ENCODE results near the gene BTBD10.
"Not testable (repeated sequence)": the region's sequence is repeated elsewhere in the genome, so short reads cannot be mapped to it uniquely, and the experiment has no call there.

The BTBD10 gene

GRCh38 chr11:13438291-13438690, 24.7 kb downstream of the BTBD10 start:
- no peak for DNase-seq

GRCh38 chr11:13436836-13437235, 26.2 kb downstream of the BTBD10 start:
- DNase-seq: not testable (repeated sequence)

- DNase-seq: no peak
These were observed 28.5 kb downstream of the BTBD10 start for GRCh38 chr11:13434247-13435205.

DNA sequence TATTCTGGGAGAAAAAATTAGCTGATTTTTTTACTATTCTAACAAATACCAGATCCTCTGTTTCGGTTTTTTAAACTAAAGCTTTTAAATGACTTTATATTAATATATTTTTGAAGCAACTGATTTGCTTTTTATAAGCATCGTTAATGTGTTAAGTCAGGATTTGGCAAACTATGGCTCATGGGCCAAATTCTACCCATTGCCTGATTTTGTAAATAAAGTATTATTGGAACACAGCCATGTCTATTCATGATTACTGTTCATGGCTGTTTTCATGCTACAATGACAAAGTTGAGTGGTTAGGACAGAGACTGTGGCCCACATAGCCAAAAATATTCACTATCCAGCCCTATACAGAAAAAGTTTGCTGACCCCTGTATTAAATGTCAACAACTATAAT, 29.6 kb downstream of the BTBD10 start:
- no peak for DNase-seq

- no peak for DNase-seq
These were observed 33.2 kb downstream of the BTBD10 start for GRCh38 chr11:13429836-13430235.

- DNase-seq: no peak
These were observed 33.7 kb downstream of the BTBD10 start for GRCh38 chr11:13429288-13429687.

DNA sequence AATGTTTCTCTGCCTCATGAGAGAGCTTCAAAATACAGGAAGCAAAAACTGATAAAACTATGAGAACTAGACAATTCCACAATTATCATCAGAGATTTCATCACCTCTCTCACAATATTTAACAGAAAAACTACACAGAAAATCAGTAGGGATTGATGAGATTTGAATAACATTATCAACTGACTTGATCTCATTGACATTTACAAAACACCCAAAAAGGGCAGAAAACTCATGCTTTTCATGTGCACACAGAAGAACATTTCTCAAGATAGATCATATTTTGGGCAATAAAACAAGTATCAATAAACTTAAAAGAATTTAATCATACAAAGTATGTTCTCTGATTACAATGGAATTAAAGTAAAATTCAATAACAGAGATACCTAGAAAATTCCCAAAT, 35.6 kb downstream of the BTBD10 start:
- DNase-seq: no peak

DNA sequence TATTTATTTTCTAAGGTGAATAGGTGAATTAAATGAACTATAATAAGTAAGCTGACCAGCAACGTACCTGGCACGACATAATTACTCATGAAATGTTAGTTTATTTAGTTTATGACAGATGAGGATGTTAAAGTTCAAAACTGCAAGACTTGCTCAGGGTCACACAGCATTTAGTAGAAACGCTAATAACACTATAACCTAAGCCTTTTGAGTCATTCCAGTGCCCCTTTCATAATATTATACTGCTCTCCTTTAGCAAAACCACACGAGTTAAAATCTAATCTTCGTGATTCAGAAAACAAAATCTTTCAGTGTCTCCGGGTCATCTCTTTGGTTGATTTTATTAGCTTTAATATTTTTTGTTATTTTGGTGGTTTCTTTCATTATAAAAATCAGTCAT, 39.6 kb downstream of the BTBD10 start:
- no peak for DNase-seq

- no peak for DNase-seq
These were observed 41.5 kb downstream of the BTBD10 start for GRCh38 chr11:13421561-13421960.

DNA sequence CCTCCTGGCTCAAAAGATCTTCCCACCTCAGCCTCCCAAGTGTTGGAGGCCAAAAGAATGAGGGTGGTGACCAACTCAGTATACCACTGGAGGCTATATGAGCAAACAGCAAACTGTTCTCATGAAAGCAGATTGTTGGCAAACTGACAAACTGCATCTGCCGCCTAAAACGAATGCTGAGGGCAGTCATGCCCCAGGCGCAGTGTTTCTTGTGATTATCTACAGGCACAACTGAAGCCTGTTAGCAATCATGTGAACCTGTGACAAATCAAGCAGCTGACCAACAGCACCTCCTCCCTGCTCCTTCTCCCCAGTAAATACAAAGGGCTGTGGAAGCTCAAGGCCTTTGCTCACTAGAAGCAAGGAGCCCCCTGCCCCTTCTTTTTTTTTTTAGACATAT, 47.8 kb downstream of the BTBD10 start:
- no peak for DNase-seq

GRCh38 chr11:13405220-13405619, 57.8 kb downstream of the BTBD10 start:
- no peak for DNase-seq

GRCh38 chr11:13398335-13398734, 64.7 kb downstream of the BTBD10 start:
- DNase-seq: not testable (repeated sequence)

GRCh38 chr11:13391217-13391616, 71.8 kb downstream of the BTBD10 start:
- DNase-seq: no peak

- no peak for DNase-seq
These were observed 74.3 kb downstream of the BTBD10 start for GRCh38 chr11:13388741-13389140.

DNA sequence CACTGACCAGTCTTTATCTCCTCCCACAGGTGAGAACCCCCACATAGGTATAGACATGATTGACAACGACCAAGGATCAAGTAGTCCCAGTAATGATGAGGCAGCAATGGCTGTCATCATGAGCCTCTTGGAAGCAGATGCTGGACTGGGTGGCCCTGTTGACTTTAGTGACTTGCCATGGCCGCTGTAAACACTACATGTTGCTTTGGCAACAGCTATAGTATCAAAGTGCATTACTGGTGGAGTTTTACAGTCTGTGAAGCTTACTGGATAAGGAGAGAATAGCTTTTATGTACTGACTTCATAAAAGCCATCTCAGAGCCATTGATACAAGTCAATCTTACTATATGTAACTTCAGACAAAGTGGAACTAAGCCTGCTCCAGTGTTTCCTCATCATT, 76.5 kb downstream of the BTBD10 start:
- no peak for DNase-seq

DNA sequence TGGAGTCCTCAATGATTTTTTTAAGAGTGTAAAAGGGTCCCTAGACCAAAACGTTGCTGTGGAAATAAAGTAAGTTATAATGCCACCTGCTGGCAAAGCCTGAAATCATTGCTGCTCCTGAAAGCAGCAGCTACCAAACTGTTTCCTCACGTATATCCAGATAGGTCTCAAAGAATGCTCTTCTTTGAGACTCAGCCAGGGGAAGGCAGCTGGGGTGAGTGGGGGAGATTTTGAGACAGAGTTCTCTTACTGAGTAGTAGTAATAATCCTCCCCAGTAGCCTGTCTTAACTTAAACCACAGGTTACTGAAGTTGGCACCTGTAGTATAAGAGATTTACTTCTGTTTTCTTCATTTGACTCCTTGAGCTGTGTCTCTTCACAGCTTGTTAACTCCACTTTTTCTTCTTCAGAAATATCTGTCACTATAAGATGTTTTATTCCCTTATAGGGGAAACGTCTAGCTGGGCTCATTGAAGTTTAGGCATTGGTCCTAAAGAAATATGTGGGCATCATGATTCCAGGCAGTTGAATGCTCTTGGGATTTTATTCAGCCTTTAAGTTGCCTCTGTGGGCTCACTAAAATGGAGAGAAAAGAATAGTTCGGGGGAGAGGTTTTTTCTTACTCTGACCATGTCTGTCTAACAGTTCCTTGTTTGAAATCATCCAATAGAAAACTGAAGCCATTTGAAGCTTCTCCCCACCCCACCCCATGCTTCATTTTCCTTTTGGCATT, 77.9 kb downstream of the BTBD10 start:
- no peak for DNase-seq

GRCh38 chr11:13382751-13383150, 80.3 kb downstream of the BTBD10 start:
- DNase-seq: no peak

GRCh38 chr11:13380731-13381130, 82.3 kb downstream of the BTBD10 start:
- no peak for DNase-seq

DNA sequence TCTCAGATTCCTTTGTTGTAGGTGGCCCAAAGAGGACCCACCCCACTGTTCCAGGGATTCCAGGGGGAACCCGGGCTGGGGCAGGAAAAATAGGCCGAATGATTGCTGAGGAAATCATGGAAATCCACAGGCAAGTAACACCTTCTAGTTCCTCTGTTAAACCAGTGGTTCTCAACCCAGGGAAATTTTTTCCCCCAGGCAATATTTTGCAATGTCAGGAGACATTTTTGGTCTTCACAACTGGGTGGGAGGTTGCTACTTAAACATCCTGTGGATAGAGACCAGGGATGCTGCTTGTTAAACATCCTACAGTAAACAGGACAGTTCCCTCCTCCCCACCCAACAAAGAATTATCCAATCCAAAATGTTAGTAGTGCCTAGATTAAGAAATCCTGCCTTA, 84.7 kb downstream of the BTBD10 start:
- DNase-seq: no peak

- peak; percentile 27 to 64 for DNase-seq
These were observed 86.2 kb downstream of the BTBD10 start for GRCh38 chr11:13376838-13377237.

- no peak for DNase-seq
These were observed 86.6 kb downstream of the BTBD10 start for GRCh38 chr11:13376402-13376801.

GRCh38 chr11:13375798-13376197, 87.2 kb downstream of the BTBD10 start:
- no peak for DNase-seq

GRCh38 chr11:13373216-13373615, 89.8 kb downstream of the BTBD10 start:
- no peak for DNase-seq

DNA sequence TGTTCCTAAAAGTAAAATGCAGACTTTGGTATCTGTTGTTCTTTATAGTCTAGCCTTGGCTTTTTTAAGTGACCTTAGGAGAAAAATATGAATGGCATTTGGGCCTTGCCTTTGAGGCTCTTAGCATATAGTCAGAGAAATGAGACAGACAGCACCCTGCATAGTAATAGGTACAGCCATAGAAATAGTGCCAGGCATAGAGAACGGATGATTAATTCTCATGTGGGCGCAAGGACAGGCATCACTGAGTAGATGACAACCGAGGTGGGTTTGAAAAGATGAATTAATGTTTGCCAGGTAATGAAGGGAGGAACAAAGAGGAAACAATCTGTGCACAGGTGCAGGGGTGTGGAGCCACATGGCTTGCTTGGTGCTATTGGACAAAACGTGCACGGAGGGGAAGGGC, 95.0 kb downstream of the BTBD10 start:
- DNase-seq: no peak
